CD4-positive, alpha-beta T cell (primary cell): ENCODE data around the gene CDH12. TPM values are rescaled to one million over a fixed set of nuclear protein-coding genes. Genes with fewer than 3 reads are reported as not detected.

ENCODE experiments used
- ATAC-seq: fragments of 200-7000 bp; cut with Tn5 transposase; one replicate; pipeline ENCODE4 v1.10.0; 2022; ENCODE audit warnings: mild to moderate bottlenecking; ENCODE audit not compliant: poor library complexity
- CTCF ChIA-PET: fragments of 350-600 bp; sonication (Branson Sonifier 250); formaldehyde crosslinking; loops from one replicate; lab custom pipeline; 2021; ENCODE audit warnings: antibody characterized with exemption, inconsistent platforms; lab: Charles Lee
- POLR2A ChIA-PET: fragments of 350-600 bp; sonication (Branson Sonifier 250); formaldehyde crosslinking; loops from one replicate; lab custom pipeline; 2021; ENCODE audit warnings: antibody characterized with exemption, inconsistent platforms; lab: Charles Lee
- DNase-seq, 14 experiments: peaks; one replicate each; pipeline ENCODE4 v3.0.0-alpha.2; 2013 to 2020; ENCODE audit warnings: mixed read lengths in 2 of 14
- H3K27ac ChIP-seq, 2 donors: one replicate each; pipeline versions ENCODE4 v1.5.1 to v1.7.0; 2013; ENCODE audit warnings: low read length in 2 of 2, low read depth in 1 of 2, mild to moderate bottlenecking in 1 of 2
- H3K27me3 ChIP-seq, 2 experiments: 1 replicate in 1 of 2; 2 replicates in 1 of 2; pipeline versions ENCODE4 v1.6.1 to v1.7.0; 2013; ENCODE audit warnings: low read length in 2 of 2, control low read depth in 1 of 2, mild to moderate bottlenecking in 1 of 2, moderate library complexity in 1 of 2; ENCODE audit not compliant: insufficient read depth in 2 of 2, control insufficient read depth in 1 of 2
- H3K36me3 ChIP-seq: one replicate; pipeline ENCODE4 v1.6.1; 2013; ENCODE audit warnings: low read length, control low read depth; ENCODE audit not compliant: insufficient read depth
- H3K4me1 ChIP-seq: one replicate; pipeline ENCODE4 v1.6.1; 2013; ENCODE audit warnings: low read length, control low read depth; ENCODE audit not compliant: insufficient read depth
- H3K4me3 ChIP-seq: one replicate; pipeline ENCODE4 v1.5.1; 2013; ENCODE audit warnings: mild to moderate bottlenecking, low read length, moderate library complexity
- H3K9me3 ChIP-seq, 2 experiments: 1 replicate in 1 of 2; 2 replicates in 1 of 2; pipeline versions ENCODE4 v1.6.1 to v1.7.0; 2013; ENCODE audit warnings: low read length in 2 of 2, mild to moderate bottlenecking in 2 of 2, control low read depth in 1 of 2, moderate library complexity in 1 of 2; ENCODE audit not compliant: control insufficient read depth in 1 of 2, insufficient read depth in 1 of 2
- H3K27ac Mint-ChIP-seq: one replicate; pipeline ENCODE4 v1.8.0; 2020; ENCODE audit warnings: mixed read lengths
- H3K27me3 Mint-ChIP-seq: one replicate; pipeline ENCODE4 v1.8.0; 2021; ENCODE audit warnings: mixed read lengths
- H3K36me3 Mint-ChIP-seq: one replicate; pipeline ENCODE4 v1.8.0; 2021; ENCODE audit warnings: low read depth, mixed read lengths
- H3K4me1 Mint-ChIP-seq: one replicate; pipeline ENCODE4 v1.8.0; 2021; ENCODE audit warnings: low read depth, mixed read lengths
- H3K4me3 Mint-ChIP-seq: one replicate; pipeline ENCODE4 v1.8.0; 2020; ENCODE audit warnings: mild to moderate bottlenecking, mixed read lengths
- H3K9me3 Mint-ChIP-seq: one replicate; pipeline ENCODE4 v1.8.0; 2020; ENCODE audit warnings: mixed read lengths
- intact Hi-C, 2 experiments: fragments of 100-400 bp; cut with DNase I in 1 of 2; cut with micrococcal nuclease in 1 of 2; formaldehyde crosslinking; loops; one replicate each; pipeline versions ENCODE4 v1.15.1 to v1.9.0; 2023 to 2025; cut with DNase I, micrococcal nuclease
- total RNA-seq, 174 experiments: library from RNA in 2 of 174; stranded (reverse) in 2 of 174; gene quantifications; one replicate each; pipeline ENCODE4 v1.2.3 and lab custom pipeline; 2021 to 2026
- TF ChIP-seq, protein P1 (sequence below): fragments of 200-600 bp; IDR thresholded peaks from one replicate; pipeline ENCODE4 v1.8.0; 2022; ENCODE audit warnings: antibody characterized with exemption, mild to moderate bottlenecking

Gene CDH12
- total RNA-seq, 2 experiments from 2014 or later: not detected

DNA sequence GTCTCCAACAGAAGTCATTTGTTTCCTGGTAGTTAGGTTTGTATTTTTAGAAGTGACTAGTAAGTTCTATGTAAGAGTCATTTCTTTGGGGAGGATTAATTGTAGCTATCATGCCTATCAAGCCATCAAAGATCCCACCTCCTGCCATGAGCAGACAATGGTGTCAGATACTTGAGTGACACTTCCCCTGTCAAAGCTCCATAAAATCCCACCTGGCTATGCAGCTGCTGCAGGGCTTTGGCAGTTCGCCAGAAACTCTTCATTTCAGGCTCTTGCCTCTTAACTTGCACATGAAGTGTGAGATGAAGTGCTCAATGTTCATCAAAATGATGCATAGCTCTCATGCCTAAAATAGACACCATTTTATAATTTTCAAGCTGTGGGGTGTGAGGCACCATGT, 312.1 kb downstream of the CDH12 start:
- Mint-ChIP-seq H3K4me1 (no peaks in the 10 kb centered on the region), H3K9me3 (peaks cover 6% of the 10 kb centered on the region), H3K27me3 (no peaks in the 10 kb centered on the region), H3K27ac (no peak overlapping the region), H3K4me3 (no peak overlapping the region), H3K36me3 (no peaks in the 10 kb centered on the region)
- Histone ChIP-seq H3K27me3 (no peaks in the 10 kb centered on the region), H3K4me3 (no peak overlapping the region), H3K27ac (no peak overlapping the region), H3K36me3 (no peaks in the 10 kb centered on the region), H3K4me1 (no peaks in the 10 kb centered on the region), H3K9me3 (peaks cover 0 to 6% of the 10 kb centered on the region in 2 experiments)
- no peak for ATAC-seq
- CTCF ChIA-PET: no interaction called here
- TF ChIP-seq, protein P1, sequence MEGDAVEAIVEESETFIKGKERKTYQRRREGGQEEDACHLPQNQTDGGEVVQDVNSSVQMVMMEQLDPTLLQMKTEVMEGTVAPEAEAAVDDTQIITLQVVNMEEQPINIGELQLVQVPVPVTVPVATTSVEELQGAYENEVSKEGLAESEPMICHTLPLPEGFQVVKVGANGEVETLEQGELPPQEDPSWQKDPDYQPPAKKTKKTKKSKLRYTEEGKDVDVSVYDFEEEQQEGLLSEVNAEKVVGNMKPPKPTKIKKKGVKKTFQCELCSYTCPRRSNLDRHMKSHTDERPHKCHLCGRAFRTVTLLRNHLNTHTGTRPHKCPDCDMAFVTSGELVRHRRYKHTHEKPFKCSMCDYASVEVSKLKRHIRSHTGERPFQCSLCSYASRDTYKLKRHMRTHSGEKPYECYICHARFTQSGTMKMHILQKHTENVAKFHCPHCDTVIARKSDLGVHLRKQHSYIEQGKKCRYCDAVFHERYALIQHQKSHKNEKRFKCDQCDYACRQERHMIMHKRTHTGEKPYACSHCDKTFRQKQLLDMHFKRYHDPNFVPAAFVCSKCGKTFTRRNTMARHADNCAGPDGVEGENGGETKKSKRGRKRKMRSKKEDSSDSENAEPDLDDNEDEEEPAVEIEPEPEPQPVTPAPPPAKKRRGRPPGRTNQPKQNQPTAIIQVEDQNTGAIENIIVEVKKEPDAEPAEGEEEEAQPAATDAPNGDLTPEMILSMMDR: no peak
- POLR2A ChIA-PET: no interaction called here
- no peak for DNase-seq
- intact Hi-C loops: no loop called here

DNA sequence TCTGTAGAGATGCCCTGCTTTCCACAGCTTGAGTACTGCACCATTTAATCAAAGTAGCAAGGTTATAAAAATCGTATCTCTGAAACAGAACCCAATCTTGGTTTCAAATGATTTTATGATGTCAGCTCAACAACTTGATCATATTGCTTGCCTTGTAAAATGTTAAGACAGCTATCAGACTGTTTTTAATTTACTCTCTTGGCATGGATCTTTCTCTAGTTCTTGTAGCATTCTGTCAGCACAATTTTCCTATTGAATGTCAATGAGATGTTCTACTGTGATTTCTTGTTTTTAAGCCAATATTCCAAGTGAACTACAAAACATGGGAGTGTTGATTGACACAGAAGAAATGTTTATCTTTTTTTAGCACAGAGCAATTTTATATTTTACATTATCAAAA, 313.4 kb downstream of the CDH12 start:
- Histone ChIP-seq H3K36me3 (no peaks in the 10 kb centered on the region), H3K9me3 (peaks cover 0 to 9% of the 10 kb centered on the region in 2 experiments), H3K4me1 (no peaks in the 10 kb centered on the region), H3K27ac (no peak overlapping the region), H3K27me3 (no peaks in the 10 kb centered on the region), H3K4me3 (no peak overlapping the region)
- POLR2A ChIA-PET: no interaction called here
- Mint-ChIP-seq H3K27ac (no peak overlapping the region), H3K4me1 (no peaks in the 10 kb centered on the region), H3K9me3 (peaks cover 6% of the 10 kb centered on the region), H3K36me3 (no peaks in the 10 kb centered on the region), H3K27me3 (no peaks in the 10 kb centered on the region), H3K4me3 (no peak overlapping the region)
- CTCF ChIA-PET: no interaction called here
- TF ChIP-seq, protein P1: no peak
- DNase-seq (no peak), ATAC-seq (no peak)
- intact Hi-C loops: no loop called here

DNA sequence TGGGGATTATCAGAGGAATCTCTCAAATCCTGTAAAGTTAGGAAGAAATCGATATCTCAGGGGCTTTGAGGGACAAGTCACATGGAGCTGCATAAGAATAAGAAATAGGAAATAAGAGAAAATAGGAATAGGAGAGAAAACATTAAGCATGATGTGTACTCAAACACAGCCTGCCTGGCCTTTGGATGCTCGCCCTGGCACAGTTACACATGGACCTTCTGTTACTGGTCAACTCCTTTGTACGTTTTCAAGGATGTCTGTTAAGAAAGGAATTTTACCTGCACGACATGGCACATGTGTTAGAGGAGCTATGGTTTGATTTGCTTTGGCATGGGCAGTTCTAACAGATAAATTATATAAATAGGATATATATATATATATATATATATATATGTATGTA, 321.2 kb downstream of the CDH12 start:
- H3K4me1 Mint-ChIP-seq: no peaks in the 10 kb centered on the region
- no peaks in the 10 kb centered on the region for H3K36me3 Mint-ChIP-seq

More for the DNA sequence above, 321.2 kb downstream of the CDH12 start:
- ChIA-PET POLR2A (no interaction called here), CTCF (no interaction called here)
- no peak overlapping the region for H3K4me3 ChIP-seq
- no peak for DNase-seq
- TF ChIP-seq, protein P1: no peak
- intact Hi-C loops: no loop called here
- Mint-ChIP-seq H3K4me3 (no peak overlapping the region), H3K27ac (no peak overlapping the region), H3K27me3 (no peaks in the 10 kb centered on the region), H3K9me3 (peaks cover 2% of the 10 kb centered on the region)
- no peaks in the 10 kb centered on the region for H3K36me3 ChIP-seq
- H3K9me3 ChIP-seq: peaks cover 0 to 10% of the 10 kb centered on the region in 2 experiments
- no peak overlapping the region for H3K27ac ChIP-seq
- ATAC-seq: no peak
- no peaks in the 10 kb centered on the region for H3K27me3 ChIP-seq
- no peaks in the 10 kb centered on the region for H3K4me1 ChIP-seq
